Keratinocyte (primary cell): ENCODE results near the gene RPEL1. TPM values are rescaled to one million over a fixed set of nuclear protein-coding genes. Genes with fewer than 3 reads are reported as not detected.

ENCODE experiments used
- DNase-seq: peaks from one replicate; pipeline ENCODE4 v3.0.0-alpha.2; 2011; ENCODE audit warnings: low read depth, missing footprints, low spot score
- FAIRE-seq: peaks from 2 replicates; lab custom pipeline; 2011; peaks lifted over from hg19 to GRCh38; lab: Jason Lieb, UNC
- H2AFZ ChIP-seq: 2 replicates; pipeline ENCODE4 v1.6.0; 2012; ENCODE audit warnings: low read length, control low read depth, inconsistent platforms; ENCODE audit not compliant: control insufficient read depth
- H3K27ac ChIP-seq: 2 replicates; pipeline ENCODE4 v1.5.1; 2011; ENCODE audit warnings: low read length; ENCODE audit not compliant: control insufficient read depth, insufficient read depth
- H3K27me3 ChIP-seq: 3 replicates; pipeline ENCODE4 v1.6.0; 2011; ENCODE audit warnings: low read length; ENCODE audit not compliant: control insufficient read depth, insufficient read depth; ENCODE audit errors: extremely low read depth
- H3K36me3 ChIP-seq, 2 experiments: 2 replicates in 1 of 2; 3 replicates in 1 of 2; pipeline ENCODE4 v1.5.1; 2011; ENCODE audit warnings: low read length in 2 of 2, mild to moderate bottlenecking in 1 of 2; ENCODE audit not compliant: control insufficient read depth in 2 of 2, insufficient read depth in 2 of 2; ENCODE audit errors: extremely low read depth in 1 of 2
- H3K4me1 ChIP-seq: 3 replicates; pipeline ENCODE4 v1.5.1; 2011; ENCODE audit warnings: low read length; ENCODE audit not compliant: control insufficient read depth, insufficient read depth; ENCODE audit errors: extremely low read depth
- H3K4me2 ChIP-seq: 3 replicates; pipeline ENCODE4 v1.6.0; 2011; ENCODE audit warnings: low read depth, low read length; ENCODE audit not compliant: control insufficient read depth, insufficient read depth; ENCODE audit errors: extremely low read depth
- H3K4me3 ChIP-seq, 3 experiments: fragments of 200-600 bp in 1 of 3; sonication (generic) in 1 of 3; 2 replicates in 2 of 3; 3 replicates in 1 of 3; pipeline ENCODE4 v1.5.1; 2011 to 2016; ENCODE audit warnings: low read length in 3 of 3, mild to moderate bottlenecking in 3 of 3, control low read depth in 2 of 3, inconsistent platforms in 1 of 3, low read depth in 1 of 3, mixed read lengths in 1 of 3, mixed run types in 1 of 3, moderate library complexity in 1 of 3; ENCODE audit not compliant: control insufficient read depth in 2 of 3, insufficient read depth in 2 of 3; ENCODE audit errors: extremely low read depth in 1 of 3
- H3K79me2 ChIP-seq: 2 replicates; pipeline ENCODE4 v1.6.0; 2012; ENCODE audit warnings: low read length; ENCODE audit not compliant: control insufficient read depth, insufficient read depth
- H3K9ac ChIP-seq: 3 replicates; pipeline ENCODE4 v1.6.0; 2011; ENCODE audit warnings: low read length; ENCODE audit not compliant: control insufficient read depth, insufficient read depth; ENCODE audit errors: extremely low read depth
- H3K9me1 ChIP-seq: 3 replicates; pipeline ENCODE4 v1.6.0; 2011; ENCODE audit warnings: low read length; ENCODE audit not compliant: control insufficient read depth, insufficient read depth; ENCODE audit errors: extremely low read depth
- H3K9me3 ChIP-seq: 2 replicates; pipeline ENCODE4 v1.5.1; 2012; ENCODE audit warnings: low read depth, low read length; ENCODE audit not compliant: control insufficient read depth
- H4K20me1 ChIP-seq: 3 replicates; pipeline ENCODE4 v1.6.0; 2011; ENCODE audit warnings: low read length; ENCODE audit not compliant: control insufficient read depth, insufficient read depth; ENCODE audit errors: extremely low read depth
- EZH2 ChIP-seq: IDR thresholded peaks from one replicate; pipeline ENCODE4 v1.6.1; 2012; ENCODE audit warnings: inconsistent platforms, mild to moderate bottlenecking, low read length, moderate library complexity
- dilution Hi-C: fragments of 300-500 bp; cut with MboI; formaldehyde crosslinking; loops from one replicate; pipeline ENCODE4 v1.7.0; 2020; ENCODE audit warnings: low sequenced_read_pairs; ENCODE audit not compliant: extremely low pct_ligation_motif_present
- polyA plus RNA-seq, 5 experiments: library from polyadenylated mRNA; depleted of rRNA in 3 of 5; stranded (reverse) in 3 of 5; stranded (forward) in 1 of 5; unstranded in 1 of 5; fragments of >200 nt; gene quantifications; 1 replicate in 1 of 5; 2 replicates in 3 of 5; 3 replicates in 1 of 5; pipeline versions ENCODE4 v1.2.1 to v1.2.3, GENCODE V29; 2011 to 2012; ENCODE audit warnings: missing spikeins in 2 of 5, low read depth in 1 of 5, low replicate concordance in 1 of 5
- TF ChIP-seq, protein P1 (sequence below), 3 experiments: IDR thresholded peaks in 1 of 3; conservative IDR thresholded peaks in 1 of 3; optimal IDR thresholded peaks in 1 of 3; 2 replicates in 2 of 3; 3 replicates in 1 of 3; pipeline versions ENCODE3 to v1.5.1; 2011; ENCODE audit warnings: low read length in 3 of 3, mild to moderate bottlenecking in 3 of 3, moderate library complexity in 2 of 3, control low read depth in 1 of 3, inconsistent platforms in 1 of 3; ENCODE audit not compliant: insufficient read depth in 2 of 3; ENCODE audit errors: extremely low read depth in 1 of 3

Gene RPEL1
- polyA plus RNA-seq, 1 donor (not counting 4 experiments of a cell fraction or from before 2014, with no cell fraction given), result 0.04 TPM

DNA sequence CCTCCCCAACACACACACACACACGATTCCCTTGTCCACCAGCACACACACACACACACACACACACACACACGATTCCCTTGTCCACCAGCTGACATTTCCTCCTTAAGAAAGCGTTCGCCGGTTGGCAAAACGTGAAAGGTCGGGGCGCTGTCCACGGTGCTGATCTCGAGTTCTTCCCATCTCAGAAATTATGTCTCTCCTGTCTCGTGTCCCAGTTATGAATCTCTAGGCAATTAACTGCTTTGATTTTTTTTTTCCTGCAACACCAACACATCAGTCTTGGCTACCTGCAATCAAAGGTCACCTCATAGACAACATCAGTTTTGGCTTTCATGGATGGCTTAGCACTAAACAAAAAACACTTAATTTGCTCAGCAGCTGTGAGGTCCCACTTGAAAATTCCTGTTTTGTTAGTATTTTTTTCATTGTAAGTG lies 33.2 kb downstream of the RPEL1 start:
- no peaks in the 10 kb centered on the region for H4K20me1 ChIP-seq
- H3K27me3 ChIP-seq, result peaks cover 48% of the 10 kb centered on the region
- no peak overlapping the region for H3K9ac ChIP-seq
- H3K36me3 ChIP-seq, result no peaks in the 10 kb centered on the region
- H3K9me3 ChIP-seq, result no peaks in the 10 kb centered on the region
- TF ChIP-seq EZH2, result no peak
- TF ChIP-seq, protein P1, sequence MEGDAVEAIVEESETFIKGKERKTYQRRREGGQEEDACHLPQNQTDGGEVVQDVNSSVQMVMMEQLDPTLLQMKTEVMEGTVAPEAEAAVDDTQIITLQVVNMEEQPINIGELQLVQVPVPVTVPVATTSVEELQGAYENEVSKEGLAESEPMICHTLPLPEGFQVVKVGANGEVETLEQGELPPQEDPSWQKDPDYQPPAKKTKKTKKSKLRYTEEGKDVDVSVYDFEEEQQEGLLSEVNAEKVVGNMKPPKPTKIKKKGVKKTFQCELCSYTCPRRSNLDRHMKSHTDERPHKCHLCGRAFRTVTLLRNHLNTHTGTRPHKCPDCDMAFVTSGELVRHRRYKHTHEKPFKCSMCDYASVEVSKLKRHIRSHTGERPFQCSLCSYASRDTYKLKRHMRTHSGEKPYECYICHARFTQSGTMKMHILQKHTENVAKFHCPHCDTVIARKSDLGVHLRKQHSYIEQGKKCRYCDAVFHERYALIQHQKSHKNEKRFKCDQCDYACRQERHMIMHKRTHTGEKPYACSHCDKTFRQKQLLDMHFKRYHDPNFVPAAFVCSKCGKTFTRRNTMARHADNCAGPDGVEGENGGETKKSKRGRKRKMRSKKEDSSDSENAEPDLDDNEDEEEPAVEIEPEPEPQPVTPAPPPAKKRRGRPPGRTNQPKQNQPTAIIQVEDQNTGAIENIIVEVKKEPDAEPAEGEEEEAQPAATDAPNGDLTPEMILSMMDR (optimal IDR thresholded peaks at IDR 0.05 in 1 of 3, IDR thresholded peaks at IDR 0.05 in 1 of 3, conservative IDR thresholded peaks at IDR 0.05 in 1 of 3; ENCODE audit: extremely low read depth in 1 of 3, insufficient read depth in 2 of 3, low read length in 3 of 3), result no peak
- dilution Hi-C loops, result no loop called here
- no peak overlapping the region for H3K4me3 ChIP-seq
- DNase-seq, result no peak
- peaks cover 5% of the 10 kb centered on the region for H3K4me1 ChIP-seq
- H2AFZ ChIP-seq, result no peak overlapping the region
- H3K79me2 ChIP-seq, result no peaks in the 10 kb centered on the region
- no peak overlapping the region for H3K27ac ChIP-seq
- no peak for FAIRE-seq
- no peak overlapping the region for H3K4me2 ChIP-seq
- no peaks in the 10 kb centered on the region for H3K9me1 ChIP-seq

DNA sequence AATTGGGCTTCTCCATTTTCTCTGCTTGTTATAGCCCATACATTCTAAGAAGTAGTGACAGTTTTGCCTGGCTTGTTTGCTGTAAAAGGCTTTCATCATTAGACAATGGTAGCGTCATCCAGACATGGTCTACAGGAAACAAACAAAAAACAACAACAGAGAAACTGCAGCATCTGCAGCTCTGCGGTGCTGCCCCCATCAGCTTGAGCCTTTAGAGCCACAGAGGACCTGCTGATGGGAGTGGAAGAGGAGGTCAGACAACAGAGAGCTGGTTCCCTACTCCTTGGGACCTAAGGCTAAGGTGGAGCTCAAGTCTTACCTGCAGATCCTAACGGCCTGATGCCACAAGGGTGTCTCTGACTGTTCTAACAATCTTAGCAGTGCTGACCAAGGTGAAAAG lies 34.3 kb downstream of the RPEL1 start:
- no peak for FAIRE-seq

More for the DNA sequence above, 34.3 kb downstream of the RPEL1 start:
- Histone ChIP-seq H3K9me3 (no peaks in the 10 kb centered on the region), H2AFZ (no peak overlapping the region), H3K9ac (no peak overlapping the region), H3K79me2 (no peaks in the 10 kb centered on the region), H3K27ac (no peak overlapping the region), H4K20me1 (no peaks in the 10 kb centered on the region), H3K27me3 (peaks cover 48% of the 10 kb centered on the region), H3K9me1 (no peaks in the 10 kb centered on the region), H3K4me3 (no peak overlapping the region), H3K4me1 (peaks cover 4% of the 10 kb centered on the region), H3K4me2 (no peak overlapping the region), H3K36me3 (no peaks in the 10 kb centered on the region)
- TF ChIP-seq EZH2, result no peak
- TF ChIP-seq, protein P1 (optimal IDR thresholded peaks at IDR 0.05 in 1 of 3, IDR thresholded peaks at IDR 0.05 in 1 of 3, conservative IDR thresholded peaks at IDR 0.05 in 1 of 3; ENCODE audit: extremely low read depth in 1 of 3, insufficient read depth in 2 of 3, low read length in 3 of 3), result no peak
- DNase-seq, result no peak
- dilution Hi-C loops, result no loop called here
